Measurements from ENCODE around the gene MAP4K2. TPM values are rescaled to one million over a fixed set of nuclear protein-coding genes. Genes with fewer than 3 reads are reported as not detected.

MAP4K2 gene
- polyA plus RNA-seq, 3 donors: 9.9 to 38.0 (median 12.6) TPM

DNA sequence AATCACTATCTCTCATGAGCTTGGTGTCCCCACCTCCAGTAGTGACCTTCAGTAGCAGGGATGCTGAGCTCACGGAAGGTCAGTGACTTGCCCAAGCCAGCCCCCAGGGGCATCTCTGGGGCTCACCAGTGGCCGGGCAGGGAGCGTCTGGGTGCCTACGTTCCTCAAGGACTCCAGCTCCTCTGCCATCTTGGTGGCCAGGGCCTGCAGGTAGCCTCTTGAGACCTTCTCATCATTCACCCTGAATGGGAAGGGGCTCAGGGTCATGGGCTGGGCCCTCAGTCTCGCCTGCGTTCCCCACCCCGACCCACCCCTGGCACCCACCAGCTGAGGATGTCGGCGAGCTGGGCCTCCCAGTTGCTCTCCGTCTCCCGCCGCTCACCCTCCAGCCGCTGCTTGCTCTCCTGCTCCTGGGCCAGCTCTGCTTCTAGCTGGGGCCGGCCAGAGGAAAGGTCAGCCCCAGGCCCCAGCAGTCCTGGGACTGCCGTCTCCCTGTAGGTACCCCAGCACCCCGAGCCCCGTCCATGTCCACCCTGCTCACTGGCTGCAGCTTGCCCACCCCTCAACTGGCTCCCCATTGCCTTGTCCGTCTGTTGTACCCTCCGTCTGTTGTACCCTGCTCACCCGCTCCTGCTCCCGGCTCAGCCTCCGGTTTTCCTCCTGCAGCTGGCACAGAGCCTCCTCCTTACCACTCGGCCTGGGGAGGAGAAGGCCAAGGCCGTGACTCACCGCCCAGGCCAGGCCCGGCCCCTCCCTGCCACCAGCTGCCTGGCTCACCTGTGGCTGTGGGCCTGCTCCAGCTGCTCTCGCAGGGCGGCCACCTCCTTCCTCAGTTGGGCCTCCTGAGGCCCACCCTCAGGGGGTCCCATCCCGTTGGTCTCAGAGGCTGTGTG is 32.0 kb upstream of the MAP4K2 start:
- Mint-ChIP-seq H3K27ac (no peak overlapping the region), H3K36me3 (no peaks in the 10 kb centered on the region), H3K4me1 (peaks cover 3% of the 10 kb centered on the region), H3K9me3 (no peaks in the 10 kb centered on the region), H3K27me3 (ENCODE audit: low read depth in 3 of 3) (peaks cover 2 to 3% (median 3%) of the 10 kb centered on the region in 3 donors), H3K4me3 (no peak overlapping the region)
- Histone ChIP-seq H3K9ac (ENCODE audit: insufficient read depth, low read length, poor library complexity, severe bottlenecking) (no peak overlapping the region), H3K4me1 (ENCODE audit: control insufficient read depth in 1 of 2, insufficient read depth in 2 of 2, low read length in 2 of 2) (no peaks in the 10 kb centered on the region), H3K27ac (ENCODE audit: low read depth in 1 of 2, low read length in 2 of 2) (no peak overlapping the region), H3K79me2 (ENCODE audit: insufficient read depth, low read length) (no peaks in the 10 kb centered on the region), H2AFZ (ENCODE audit: insufficient read depth, low read depth, low read length, poor library complexity, severe bottlenecking) (no peak overlapping the region), H4K20me1 (ENCODE audit: insufficient read depth, low read length) (no peaks in the 10 kb centered on the region), H3K36me3 (replicated peaks in 1 of 2; ENCODE audit: control insufficient read depth in 1 of 2, insufficient read depth in 2 of 2, low read length in 2 of 2) (no peaks in the 10 kb centered on the region), H3K9me3 (replicated peaks in 1 of 2; ENCODE audit: control insufficient read depth in 1 of 2, insufficient read depth in 1 of 2, low read length in 2 of 2) (no peaks in the 10 kb centered on the region), H3K27me3 (ENCODE audit: control insufficient read depth in 2 of 2, insufficient read depth in 2 of 2, low read length in 2 of 2) (no peaks in the 10 kb centered on the region), H3K4me2 (replicated peaks; ENCODE audit: extremely low read depth, low read length, poor library complexity, severe bottlenecking) (no peak overlapping the region), H3K4me3 (replicated peaks in 1 of 3; ENCODE audit: low read depth in 2 of 3, low read length in 3 of 3) (no peak overlapping the region)
- no peak for DNase-seq
- WGBS (ENCODE audit: insufficient coverage): 95% methylated on average over 24 of the region's 29 CpGs
- intact Hi-C loops (cut with micrococcal nuclease): no loop called here
- TF ChIP-seq, protein P1, sequence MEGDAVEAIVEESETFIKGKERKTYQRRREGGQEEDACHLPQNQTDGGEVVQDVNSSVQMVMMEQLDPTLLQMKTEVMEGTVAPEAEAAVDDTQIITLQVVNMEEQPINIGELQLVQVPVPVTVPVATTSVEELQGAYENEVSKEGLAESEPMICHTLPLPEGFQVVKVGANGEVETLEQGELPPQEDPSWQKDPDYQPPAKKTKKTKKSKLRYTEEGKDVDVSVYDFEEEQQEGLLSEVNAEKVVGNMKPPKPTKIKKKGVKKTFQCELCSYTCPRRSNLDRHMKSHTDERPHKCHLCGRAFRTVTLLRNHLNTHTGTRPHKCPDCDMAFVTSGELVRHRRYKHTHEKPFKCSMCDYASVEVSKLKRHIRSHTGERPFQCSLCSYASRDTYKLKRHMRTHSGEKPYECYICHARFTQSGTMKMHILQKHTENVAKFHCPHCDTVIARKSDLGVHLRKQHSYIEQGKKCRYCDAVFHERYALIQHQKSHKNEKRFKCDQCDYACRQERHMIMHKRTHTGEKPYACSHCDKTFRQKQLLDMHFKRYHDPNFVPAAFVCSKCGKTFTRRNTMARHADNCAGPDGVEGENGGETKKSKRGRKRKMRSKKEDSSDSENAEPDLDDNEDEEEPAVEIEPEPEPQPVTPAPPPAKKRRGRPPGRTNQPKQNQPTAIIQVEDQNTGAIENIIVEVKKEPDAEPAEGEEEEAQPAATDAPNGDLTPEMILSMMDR (IDR thresholded peaks at IDR 0.05): no peak

DNA sequence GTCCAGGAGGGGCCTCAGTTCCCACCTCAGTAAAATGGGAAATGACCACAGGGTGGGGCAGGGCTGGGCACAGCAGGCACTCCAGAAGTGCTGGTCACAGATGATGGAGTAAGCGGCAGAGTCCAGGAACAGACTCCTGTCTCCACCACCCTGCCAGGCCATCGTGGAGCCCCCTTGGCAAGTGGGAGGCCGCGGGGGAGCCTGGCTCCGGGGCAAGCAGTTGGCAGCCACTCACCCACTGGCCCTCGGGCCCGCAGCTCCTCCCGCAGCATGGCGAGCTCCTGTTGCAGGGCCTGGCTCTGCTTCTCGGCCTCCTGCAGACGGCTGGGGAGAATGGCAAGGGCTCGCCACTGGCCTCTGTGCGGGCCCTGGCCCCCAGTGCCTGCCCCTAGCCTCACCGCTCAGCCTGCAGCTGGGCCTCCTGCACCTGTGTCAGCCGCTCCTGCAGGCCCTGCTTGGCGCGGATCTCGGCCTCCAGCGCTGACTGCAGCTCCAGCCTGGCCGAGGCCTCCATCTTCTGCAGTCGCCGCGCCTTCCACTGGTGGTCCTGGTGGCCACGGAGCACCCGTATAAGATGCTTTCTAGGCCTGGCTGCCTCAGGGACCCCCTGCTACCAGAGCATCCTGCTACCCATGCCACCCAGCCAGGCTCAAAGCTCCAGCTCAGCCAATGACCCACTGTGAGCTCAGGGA is 31.2 kb upstream of the MAP4K2 start:
- no peak overlapping the region for H3K4me3 ChIP-seq (replicated peaks in 1 of 3; ENCODE audit: low read depth in 2 of 3, low read length in 3 of 3)
- no peak overlapping the region for H3K9ac ChIP-seq (ENCODE audit: insufficient read depth, low read length, poor library complexity, severe bottlenecking)
- no peaks in the 10 kb centered on the region for H3K36me3 ChIP-seq (replicated peaks in 1 of 2; ENCODE audit: control insufficient read depth in 1 of 2, insufficient read depth in 2 of 2, low read length in 2 of 2)
- TF ChIP-seq, protein P1 (IDR thresholded peaks at IDR 0.05): no peak
- H3K4me2 ChIP-seq (replicated peaks; ENCODE audit: extremely low read depth, low read length, poor library complexity, severe bottlenecking): no peak overlapping the region
- no peak overlapping the region for H3K4me3 Mint-ChIP-seq
- H3K27ac ChIP-seq (ENCODE audit: low read depth in 1 of 2, low read length in 2 of 2): no peak overlapping the region
- no peak overlapping the region for H2AFZ ChIP-seq (ENCODE audit: insufficient read depth, low read depth, low read length, poor library complexity, severe bottlenecking)
- H3K27me3 ChIP-seq (ENCODE audit: control insufficient read depth in 2 of 2, insufficient read depth in 2 of 2, low read length in 2 of 2): no peaks in the 10 kb centered on the region
- no peak overlapping the region for H3K27ac Mint-ChIP-seq
- no peaks in the 10 kb centered on the region for H3K4me1 ChIP-seq (ENCODE audit: control insufficient read depth in 1 of 2, insufficient read depth in 2 of 2, low read length in 2 of 2)
- no peaks in the 10 kb centered on the region for H3K36me3 Mint-ChIP-seq
- H3K9me3 ChIP-seq (replicated peaks in 1 of 2; ENCODE audit: control insufficient read depth in 1 of 2, insufficient read depth in 1 of 2, low read length in 2 of 2): no peaks in the 10 kb centered on the region
- H3K4me1 Mint-ChIP-seq: peaks cover 3% of the 10 kb centered on the region
- no peaks in the 10 kb centered on the region for H3K9me3 Mint-ChIP-seq
- H3K27me3 Mint-ChIP-seq (ENCODE audit: low read depth in 3 of 3): peaks cover 2 to 3% (median 3%) of the 10 kb centered on the region in 3 donors
- intact Hi-C loops (cut with micrococcal nuclease): no loop called here
- H4K20me1 ChIP-seq (ENCODE audit: insufficient read depth, low read length): no peaks in the 10 kb centered on the region
- 97% methylated on average over 22 of the region's 25 CpGs for WGBS (ENCODE audit: insufficient coverage)
- no peaks in the 10 kb centered on the region for H3K79me2 ChIP-seq (ENCODE audit: insufficient read depth, low read length)
- DNase-seq: no peak

All from CD14-positive monocyte (primary cell).